Esophagus squamous epithelium (tissue), 4 donors: ENCODE measurements around the gene MLH3.

Experiments
- CTCF ChIP-seq, 6 experiments: fragments of 450-650 bp in 4 of 6; fragments of 200-600 bp in 2 of 6; sonication (generic) in 2 of 6; IDR thresholded peaks; one replicate each; pipeline ENCODE4 v1.5.1; 2016 to 2019; ENCODE audit warnings: antibody characterized with exemption in 6 of 6, mild to moderate bottlenecking in 4 of 6, moderate library complexity in 4 of 6
- POLR2A ChIP-seq, 4 donors: fragments of 450-650 bp; IDR thresholded peaks; one replicate each; pipeline ENCODE4 v1.6.1; 2017; ENCODE audit warnings: antibody characterized with exemption in 4 of 4, mild to moderate bottlenecking in 4 of 4, moderate library complexity in 3 of 4

GRCh38 chr14:75048101-75048500 is 3.2 kb downstream of the MLH3 start:
- TF ChIP-seq CTCF (IDR thresholded peaks at IDR 0.05) (no peak), POLR2A (IDR thresholded peaks at IDR 0.05) (no peak)
